SU-DHL-6 (cell line): ENCODE measurements around the gene BAZ2A.

Experiments used
- H2AFZ ChIP-seq: fragments of 200-600 bp; sonication (generic); 2 replicates; pipeline ENCODE4 v1.6.1; 2014; ENCODE audit warnings: low read depth, mild to moderate bottlenecking, moderate library complexity, mixed read lengths, antibody characterized with exemption, low read length; ENCODE audit not compliant: severe bottlenecking
- H3F3A ChIP-seq: fragments of 200-600 bp; shearing (Covaris generic); 2 replicates; pipeline ENCODE4 v1.6.0; 2016; ENCODE audit warnings: antibody characterized with exemption, mild to moderate bottlenecking; ENCODE audit not compliant: insufficient read depth
- H3K27ac ChIP-seq: fragments of 200-600 bp; sonication (generic); 2 replicates; pipeline ENCODE4 v1.5.1; 2016; ENCODE audit warnings: low read depth, mild to moderate bottlenecking, low read length, moderate library complexity, mixed read lengths
- H3K27me3 ChIP-seq: fragments of 200-600 bp; sonication (generic), shearing (Covaris generic); 2 replicates; pipeline ENCODE4 v1.6.0; 2014; ENCODE audit warnings: mild to moderate bottlenecking, low read length
- H3K36me3 ChIP-seq: fragments of 200-600 bp; sonication (generic); 2 replicates; pipeline ENCODE4 v1.6.1; 2014; ENCODE audit warnings: mild to moderate bottlenecking, low read length, mixed read lengths
- H3K4me2 ChIP-seq: fragments of 300-600, 200-600 bp; shearing (Covaris generic), sonication (generic); 2 replicates; pipeline ENCODE4 v1.6.0; 2014; ENCODE audit warnings: low read length, low read depth, mild to moderate bottlenecking; ENCODE audit not compliant: poor library complexity, severe bottlenecking
- H3K4me3 ChIP-seq: fragments of 200-600 bp; sonication (generic); 2 replicates; pipeline ENCODE4 v1.5.1; 2014; ENCODE audit warnings: antibody characterized with exemption, low read length, mild to moderate bottlenecking, mixed read lengths; ENCODE audit not compliant: insufficient read depth, poor library complexity, severe bottlenecking
- H3K79me2 ChIP-seq: fragments of 200-600 bp; sonication (generic); 2 replicates; pipeline ENCODE4 v1.6.1; 2014; ENCODE audit warnings: mild to moderate bottlenecking, low read length, moderate library complexity; ENCODE audit not compliant: insufficient read depth
- H3K9ac ChIP-seq: fragments of 200-600 bp; sonication (generic); 2 replicates; pipeline ENCODE4 v1.7.0; 2014; ENCODE audit warnings: mild to moderate bottlenecking, low read length
- H3K9me2 ChIP-seq: fragments of 200-600 bp; sonication (generic); replicated peaks from 2 replicates; pipeline ENCODE4 v1.6.1; 2014; ENCODE audit warnings: low read length; ENCODE audit not compliant: insufficient read depth
- H3K9me3 ChIP-seq: fragments of 200-600 bp; sonication (generic); 2 replicates; pipeline ENCODE4 v1.6.1; 2014; ENCODE audit warnings: low read length, mixed read lengths; ENCODE audit not compliant: insufficient read depth
- H4K20me1 ChIP-seq: fragments of 200-600 bp; sonication (generic); 2 replicates; pipeline ENCODE4 v1.6.1; 2014; ENCODE audit warnings: low read depth, mild to moderate bottlenecking, antibody characterized with exemption, low read length, moderate library complexity, mixed read lengths
- EZH2phosphoT487 ChIP-seq: fragments of 200-600 bp; sonication (generic), shearing (Covaris generic); conservative IDR thresholded peaks from 2 replicates; pipeline ENCODE4 v1.6.1; 2018; ENCODE audit warnings: mild to moderate bottlenecking, antibody characterized with exemption, low read length, moderate library complexity, mixed read lengths
- TF ChIP-seq, protein P1 (sequence below): fragments of 200-600 bp; sonication (generic); IDR thresholded peaks from one replicate; pipeline ENCODE4 v1.5.1; 2017; ENCODE audit warnings: antibody characterized with exemption, mild to moderate bottlenecking, low read length, moderate library complexity; ENCODE audit not compliant: insufficient read depth, poor library complexity, severe bottlenecking

The BAZ2A gene

DNA sequence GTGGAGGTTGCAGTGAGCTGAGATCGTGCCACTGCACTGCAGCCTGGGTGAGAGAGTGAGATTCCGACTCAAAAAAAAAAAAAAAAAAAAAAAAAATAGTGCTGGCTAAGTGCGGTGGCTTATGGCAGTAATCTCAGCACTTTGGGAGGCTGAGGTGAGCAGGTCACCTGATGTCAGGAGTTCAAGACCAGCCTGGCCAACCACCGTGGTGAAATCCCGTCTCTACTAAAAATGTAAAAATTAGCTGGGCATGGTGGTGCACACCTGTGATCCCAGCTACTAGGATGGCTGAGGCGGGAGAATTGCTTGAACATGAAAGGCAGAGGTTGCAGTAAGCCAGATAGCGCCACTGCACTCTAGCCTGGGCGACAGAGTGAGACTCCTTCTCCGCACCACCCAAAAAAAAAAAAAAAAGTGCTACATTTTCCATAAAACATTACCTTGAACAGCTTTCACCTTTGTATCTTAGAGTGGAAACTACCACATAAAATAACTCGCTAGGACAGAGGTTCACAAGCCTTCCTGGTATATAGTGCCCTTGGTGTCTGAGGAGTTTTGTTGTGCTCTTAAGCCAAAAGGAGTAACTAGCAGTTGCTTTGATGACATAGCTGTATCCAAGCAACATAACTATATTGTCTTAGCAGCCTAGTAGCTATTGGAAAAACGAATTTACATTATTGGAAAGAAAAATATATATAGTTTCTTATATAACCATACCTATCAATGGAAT lies 46.9 kb upstream of the BAZ2A start:
- Histone ChIP-seq H4K20me1 (peaks cover 21% of the 10 kb centered on the region), H3K27ac (no peak overlapping the region), H3K27me3 (no peaks in the 10 kb centered on the region), H3K4me2 (no peak overlapping the region), H3K9me2 (no peaks in the 10 kb centered on the region), H3K9me3 (no peaks in the 10 kb centered on the region), H3K9ac (no peak overlapping the region), H3F3A (peaks cover 22% of the 10 kb centered on the region), H3K4me3 (no peak overlapping the region), H2AFZ (no peak overlapping the region), H3K79me2 (peaks cover 94% of the 10 kb centered on the region), H3K36me3 (peaks cover 19% of the 10 kb centered on the region)
- TF ChIP-seq, protein P1, sequence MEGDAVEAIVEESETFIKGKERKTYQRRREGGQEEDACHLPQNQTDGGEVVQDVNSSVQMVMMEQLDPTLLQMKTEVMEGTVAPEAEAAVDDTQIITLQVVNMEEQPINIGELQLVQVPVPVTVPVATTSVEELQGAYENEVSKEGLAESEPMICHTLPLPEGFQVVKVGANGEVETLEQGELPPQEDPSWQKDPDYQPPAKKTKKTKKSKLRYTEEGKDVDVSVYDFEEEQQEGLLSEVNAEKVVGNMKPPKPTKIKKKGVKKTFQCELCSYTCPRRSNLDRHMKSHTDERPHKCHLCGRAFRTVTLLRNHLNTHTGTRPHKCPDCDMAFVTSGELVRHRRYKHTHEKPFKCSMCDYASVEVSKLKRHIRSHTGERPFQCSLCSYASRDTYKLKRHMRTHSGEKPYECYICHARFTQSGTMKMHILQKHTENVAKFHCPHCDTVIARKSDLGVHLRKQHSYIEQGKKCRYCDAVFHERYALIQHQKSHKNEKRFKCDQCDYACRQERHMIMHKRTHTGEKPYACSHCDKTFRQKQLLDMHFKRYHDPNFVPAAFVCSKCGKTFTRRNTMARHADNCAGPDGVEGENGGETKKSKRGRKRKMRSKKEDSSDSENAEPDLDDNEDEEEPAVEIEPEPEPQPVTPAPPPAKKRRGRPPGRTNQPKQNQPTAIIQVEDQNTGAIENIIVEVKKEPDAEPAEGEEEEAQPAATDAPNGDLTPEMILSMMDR = no peak
- no peak for TF ChIP-seq EZH2phosphoT487

DNA sequence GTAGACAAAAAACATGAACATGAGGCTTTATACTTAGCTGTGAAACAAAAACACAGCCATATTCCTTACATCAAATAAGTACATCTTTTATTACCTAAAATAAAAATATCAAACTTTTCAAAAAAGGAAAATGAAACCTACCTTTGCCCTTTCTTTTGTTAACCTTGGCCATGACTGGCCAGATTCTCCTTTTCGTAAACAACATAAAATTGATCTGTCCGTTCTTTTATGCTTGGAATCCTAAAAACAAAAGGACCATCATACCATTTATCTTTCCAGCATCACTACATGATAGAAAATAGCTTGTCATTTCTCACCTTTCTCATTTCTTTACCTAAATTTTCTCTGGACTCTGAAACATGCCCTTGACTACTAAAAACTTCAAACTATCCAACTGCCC lies 41.5 kb upstream of the BAZ2A start:
- H3K36me3 ChIP-seq = peaks cover 53% of the 10 kb centered on the region

DNA sequence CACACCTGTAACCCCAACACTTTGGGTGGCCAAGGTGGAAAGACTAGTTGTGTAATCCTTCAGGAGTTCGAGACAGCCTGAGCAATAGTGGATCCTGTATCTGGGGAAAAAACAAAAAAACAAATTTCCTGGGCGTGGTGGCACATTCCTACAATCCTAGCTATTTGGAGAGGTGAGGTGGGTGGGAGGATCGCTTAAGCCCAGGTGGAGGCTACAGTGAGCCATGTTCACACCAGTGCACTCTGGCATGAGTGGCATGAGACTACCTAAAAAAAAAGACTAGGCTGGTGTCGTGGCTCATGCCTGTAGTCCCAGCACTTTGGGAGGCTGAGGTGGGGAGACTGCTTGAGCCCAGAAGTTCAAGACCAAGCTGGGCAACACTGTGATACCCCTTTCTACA lies 40.7 kb upstream of the BAZ2A start:
- Histone ChIP-seq H3K9me2 (no peaks in the 10 kb centered on the region), H3K4me3 (no peak overlapping the region), H3K9me3 (no peaks in the 10 kb centered on the region), H4K20me1 (peaks cover 28% of the 10 kb centered on the region), H2AFZ (no peak overlapping the region), H3K27me3 (no peaks in the 10 kb centered on the region), H3K27ac (no peak overlapping the region), H3K9ac (no peak overlapping the region), H3K36me3 (peaks cover 60% of the 10 kb centered on the region), H3K79me2 (peaks cover 59% of the 10 kb centered on the region), H3K4me2 (no peak overlapping the region), H3F3A (peaks cover 34% of the 10 kb centered on the region)
- TF ChIP-seq EZH2phosphoT487 = no peak
- TF ChIP-seq, protein P1 = no peak

More for the DNA sequence above, 41.5 kb upstream of the BAZ2A start:
- H3K4me2 ChIP-seq = no peak overlapping the region
- H4K20me1 ChIP-seq = peaks cover 28% of the 10 kb centered on the region
- peaks cover 67% of the 10 kb centered on the region for H3K79me2 ChIP-seq
- no peak overlapping the region for H2AFZ ChIP-seq
- H3K4me3 ChIP-seq = no peak overlapping the region
- no peak for TF ChIP-seq EZH2phosphoT487
- TF ChIP-seq, protein P1 = no peak
- no peaks in the 10 kb centered on the region for H3K9me2 ChIP-seq
- H3K27me3 ChIP-seq = no peaks in the 10 kb centered on the region
- H3K9ac ChIP-seq = no peak overlapping the region
- H3K27ac ChIP-seq = no peak overlapping the region
- peaks cover 34% of the 10 kb centered on the region for H3F3A ChIP-seq
- H3K9me3 ChIP-seq = no peaks in the 10 kb centered on the region
